ENCODE data around the gene UBR7. TPM values are rescaled to one million over a fixed set of nuclear protein-coding genes. Genes with fewer than 3 reads are reported as not detected.

The UBR7 gene
- 16.1 and 46.1 TPM in 2 replicates for total RNA-seq

DNA sequence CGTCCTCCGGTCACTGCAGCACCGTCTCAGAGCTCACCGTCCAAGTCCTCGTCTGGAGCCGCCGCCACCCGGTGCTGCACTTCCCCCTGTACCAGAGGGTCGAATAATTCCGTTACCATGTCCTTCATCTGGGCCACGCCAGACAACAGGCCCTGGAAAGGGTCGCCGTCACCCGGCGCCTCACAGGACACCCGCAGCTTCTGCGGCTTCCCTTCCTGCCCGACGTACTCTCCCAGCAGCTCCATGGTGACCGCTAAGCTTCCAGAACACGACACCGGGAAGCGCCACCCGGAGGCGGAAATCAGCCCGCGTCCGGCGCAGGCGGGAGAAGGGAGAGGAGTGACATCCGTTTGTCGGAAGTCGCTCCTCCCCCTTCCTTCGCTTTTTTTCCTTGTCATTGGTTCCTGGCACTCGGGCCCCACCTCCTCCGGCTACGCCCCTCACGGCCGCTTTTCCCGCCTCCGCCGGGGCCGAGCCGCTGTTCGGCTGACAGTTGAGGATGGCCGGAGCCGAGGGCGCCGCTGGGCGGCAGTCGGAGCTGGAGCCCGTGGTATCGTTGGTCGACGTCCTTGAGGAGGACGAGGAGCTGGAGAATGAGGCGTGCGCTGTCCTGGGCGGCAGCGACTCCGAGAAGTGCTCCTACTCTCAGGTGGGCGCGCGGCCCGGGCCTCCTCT is at the start of gene UBR7, which contains the start of gene GON7:
Gene UBR7, plus strand, starts transcription at position 464 of the 675 bp plus-strand sequence. Its CDS starts 36 bp downstream, at position 500.
Gene GON7, minus strand, starts transcription at position 273 of the 675 bp plus-strand sequence. Its CDS starts 28 bp downstream, at position 245.

GRCh38 chr14:93184391-93185348 is 22.4 kb upstream of the UBR7 start, which contains the start of the genes LYSET and MOAP1:
TSS of gene LYSET (plus strand) at chr14:93185317. CDS start at chr14:93185406, 89 bp downstream.
TSS of gene MOAP1 (minus strand) at chr14:93184897. CDS start at chr14:93184242, 655 bp downstream.

Other genes starting within 250 kb of the UBR7 start
- gene ITPK1, start 91.3 kb upstream of the UBR7 start, total RNA-seq, result 21.3 and 27.1 TPM in 2 replicates
- 5.8 and 9.8 TPM in 2 replicates for gene MOAP1, start 22.4 kb upstream of the UBR7 start, total RNA-seq
- 3.7 and 9.2 TPM in 2 replicates for gene LYSET, start 21.9 kb upstream of the UBR7 start, total RNA-seq
- 14.7 and 19.7 TPM in 2 replicates for gene GON7, start 191 bp upstream of the UBR7 start, total RNA-seq
- gene BTBD7, start 125.8 kb downstream of the UBR7 start, total RNA-seq, result 8.6 and 11.5 TPM in 2 replicates
- not detected in 2 replicates for gene COX8C, start 139.9 kb downstream of the UBR7 start, total RNA-seq
- gene UNC79, start 223.7 kb downstream of the UBR7 start, total RNA-seq, result under 0.01 TPM in 1 of 2 replicates, not detected in the other